Measurements from ENCODE around the gene NOTUM.

GRCh38 chr17:81951785-81952684 is 9.0 kb downstream of the NOTUM start:
- TF ChIP-seq CHD2 (IDR thresholded peaks at IDR 0.05; ENCODE audit: low read length, partially characterized antibody): no peak
- TF ChIP-seq MYC (IDR thresholded peaks at IDR 0.05; ENCODE audit: borderline replicate concordance, low read length): no peak
- TF ChIP-seq HOXA7 (CRISPR knock-in tag; IDR thresholded peaks at IDR 0.05): no peak
- no peak for TF ChIP-seq CEBPB (IDR thresholded peaks at IDR 0.05)
- no peak for TF ChIP-seq NFE2L2 (conservative IDR thresholded peaks at IDR 0.05; ENCODE audit: low read length)
- TF ChIP-seq, protein P1, sequence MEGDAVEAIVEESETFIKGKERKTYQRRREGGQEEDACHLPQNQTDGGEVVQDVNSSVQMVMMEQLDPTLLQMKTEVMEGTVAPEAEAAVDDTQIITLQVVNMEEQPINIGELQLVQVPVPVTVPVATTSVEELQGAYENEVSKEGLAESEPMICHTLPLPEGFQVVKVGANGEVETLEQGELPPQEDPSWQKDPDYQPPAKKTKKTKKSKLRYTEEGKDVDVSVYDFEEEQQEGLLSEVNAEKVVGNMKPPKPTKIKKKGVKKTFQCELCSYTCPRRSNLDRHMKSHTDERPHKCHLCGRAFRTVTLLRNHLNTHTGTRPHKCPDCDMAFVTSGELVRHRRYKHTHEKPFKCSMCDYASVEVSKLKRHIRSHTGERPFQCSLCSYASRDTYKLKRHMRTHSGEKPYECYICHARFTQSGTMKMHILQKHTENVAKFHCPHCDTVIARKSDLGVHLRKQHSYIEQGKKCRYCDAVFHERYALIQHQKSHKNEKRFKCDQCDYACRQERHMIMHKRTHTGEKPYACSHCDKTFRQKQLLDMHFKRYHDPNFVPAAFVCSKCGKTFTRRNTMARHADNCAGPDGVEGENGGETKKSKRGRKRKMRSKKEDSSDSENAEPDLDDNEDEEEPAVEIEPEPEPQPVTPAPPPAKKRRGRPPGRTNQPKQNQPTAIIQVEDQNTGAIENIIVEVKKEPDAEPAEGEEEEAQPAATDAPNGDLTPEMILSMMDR (IDR thresholded peaks at IDR 0.05): no peak
- TF ChIP-seq REST (IDR thresholded peaks at IDR 0.05): no peak
- no peak for TF ChIP-seq EP300 (IDR thresholded peaks at IDR 0.05)
- no peak for TF ChIP-seq BHLHE40 (IDR thresholded peaks at IDR 0.05; ENCODE audit: low read depth, low read length)
